NK-92 (cell line): ENCODE data around the gene AGGF1.
"Not testable (repeated sequence)": the region's sequence is repeated elsewhere in the genome, so short reads cannot be mapped to it uniquely, and the experiment has no call there.

Experiments
- DNase-seq: peaks from one replicate; lab custom pipeline; 2025; ENCODE audit not compliant: unreplicated experiment; lab: John Stamatoyannopoulos, UW

AGGF1 gene

DNA sequence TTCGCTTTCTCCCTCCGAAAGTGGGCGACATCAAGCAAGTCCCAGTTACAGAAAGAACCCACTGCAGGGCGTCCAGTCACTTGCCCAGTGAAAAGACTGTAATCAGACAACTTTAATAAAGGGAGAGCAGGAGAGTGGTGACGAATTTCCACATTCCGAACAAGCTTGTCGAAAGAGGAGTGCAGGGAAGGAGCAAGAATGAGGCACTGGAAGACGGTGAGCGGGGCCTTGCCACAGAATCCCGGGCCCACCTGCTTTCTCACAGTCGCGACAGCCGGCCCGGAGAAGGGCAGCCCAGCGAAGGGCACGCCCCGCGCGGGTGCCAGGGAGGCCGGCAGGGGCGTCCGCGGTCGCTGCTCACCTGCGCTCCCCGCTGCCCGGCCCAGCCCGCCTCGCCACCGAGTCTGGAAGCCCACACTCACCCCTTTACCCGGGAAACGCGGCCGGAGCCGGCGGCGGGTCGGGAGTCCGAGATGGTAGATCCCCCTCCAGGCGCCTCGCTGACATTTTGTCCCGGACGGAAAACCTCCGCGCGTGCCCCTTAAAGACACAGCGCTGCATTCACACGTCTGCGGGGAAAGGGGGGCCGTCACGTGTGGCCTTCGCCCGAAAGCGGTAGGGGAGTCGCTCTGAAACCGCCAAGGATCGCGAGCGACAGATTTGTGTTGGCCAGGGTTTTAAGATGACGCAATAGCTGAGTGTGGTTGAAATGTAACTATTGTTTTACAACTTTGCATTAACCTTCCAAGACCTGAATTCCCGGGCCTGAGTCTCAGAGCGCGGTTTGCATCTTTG lies 56.7 kb downstream of the AGGF1 start, which contains the start of gene ZBED3:
Gene ZBED3 (minus strand): TSS at position 597 of the 795 bp plus-strand sequence. CDS start 9,407 bp downstream, outside the sequence.
- no peak for DNase-seq

DNA sequence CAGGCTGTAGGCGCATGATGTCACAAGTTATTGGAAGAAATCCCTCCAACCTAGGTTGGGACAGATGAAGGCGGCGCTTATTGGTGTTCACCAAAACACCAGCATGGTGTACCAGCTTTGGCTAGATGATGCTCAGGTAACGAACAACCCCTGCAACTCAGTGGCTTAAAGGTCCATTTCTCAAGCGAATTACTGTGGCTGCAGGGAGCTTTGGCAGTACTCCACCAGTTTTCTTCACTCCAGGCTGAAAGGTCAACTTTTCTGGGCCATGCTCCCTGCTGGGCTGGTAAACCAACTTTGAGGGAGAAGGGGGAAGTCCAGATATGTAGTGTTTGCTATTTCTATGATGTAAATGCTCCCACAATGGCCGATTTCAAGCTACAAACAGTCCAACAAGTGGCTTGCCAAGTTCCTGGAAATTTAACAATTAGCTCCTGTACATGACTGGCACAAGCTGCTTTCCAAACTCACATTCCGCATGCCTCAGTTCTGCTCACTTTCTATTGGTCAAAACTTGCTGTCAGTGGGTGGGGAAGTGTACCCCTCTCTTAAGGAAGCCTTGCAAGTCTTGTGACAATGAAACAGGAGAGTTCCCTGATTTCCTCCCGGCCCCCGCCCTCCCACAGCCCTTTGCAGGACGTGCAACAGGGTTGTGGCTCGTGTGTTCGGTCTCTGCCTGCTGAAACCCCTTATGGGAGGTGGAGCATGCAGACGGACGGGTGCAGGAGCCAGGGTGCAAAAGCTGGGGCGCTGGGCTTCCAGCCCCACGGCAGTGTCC lies 57.5 kb downstream of the AGGF1 start:
- no peak for DNase-seq

- DNase-seq, result no peak
These were observed 65.0 kb downstream of the AGGF1 start for GRCh38 chr5:77095189-77095588.

GRCh38 chr5:77101298-77101697 lies 71.1 kb downstream of the AGGF1 start:
- DNase-seq, result no peak

GRCh38 chr5:77102549-77102948 lies 72.3 kb downstream of the AGGF1 start:
- no peak for DNase-seq

DNA sequence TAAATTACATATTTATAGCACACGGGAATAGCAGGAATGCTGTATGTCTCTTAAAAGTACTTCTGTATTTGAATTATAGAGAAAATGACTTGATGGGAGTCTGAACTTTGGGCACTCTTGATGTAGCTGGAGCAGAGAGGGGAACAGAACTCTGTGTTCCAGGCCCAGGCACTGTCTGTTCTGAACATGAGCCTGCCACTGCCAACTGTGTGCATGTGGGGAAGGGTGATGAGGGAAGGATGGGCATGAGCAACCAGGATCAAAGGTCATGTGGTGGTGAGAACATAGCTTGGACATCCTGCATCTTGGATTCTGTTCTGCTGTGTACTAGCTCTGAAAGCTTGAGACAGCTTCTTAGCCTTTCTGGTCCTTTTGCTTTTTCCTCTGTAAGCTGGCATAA lies 73.3 kb downstream of the AGGF1 start:
- DNase-seq, result no peak

DNA sequence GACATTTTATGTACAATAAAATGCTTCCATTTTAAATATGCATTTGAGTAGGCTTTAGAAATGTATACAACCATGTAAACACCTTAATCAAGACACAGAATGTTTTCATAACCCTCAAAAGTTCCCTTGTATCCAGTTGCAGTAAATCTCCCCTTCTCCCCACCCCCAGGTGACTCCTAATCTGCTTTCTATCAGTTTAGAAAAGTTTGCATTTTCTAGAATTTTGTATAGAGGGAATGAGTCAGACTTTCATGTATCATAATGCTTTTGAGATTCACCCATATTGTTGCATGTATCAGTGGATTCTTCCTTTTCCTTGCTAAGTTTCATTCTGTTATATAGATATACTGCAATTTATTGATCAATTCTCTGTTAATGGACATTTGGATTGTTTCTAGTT lies 74.6 kb downstream of the AGGF1 start:
- DNase-seq, result no peak

DNA sequence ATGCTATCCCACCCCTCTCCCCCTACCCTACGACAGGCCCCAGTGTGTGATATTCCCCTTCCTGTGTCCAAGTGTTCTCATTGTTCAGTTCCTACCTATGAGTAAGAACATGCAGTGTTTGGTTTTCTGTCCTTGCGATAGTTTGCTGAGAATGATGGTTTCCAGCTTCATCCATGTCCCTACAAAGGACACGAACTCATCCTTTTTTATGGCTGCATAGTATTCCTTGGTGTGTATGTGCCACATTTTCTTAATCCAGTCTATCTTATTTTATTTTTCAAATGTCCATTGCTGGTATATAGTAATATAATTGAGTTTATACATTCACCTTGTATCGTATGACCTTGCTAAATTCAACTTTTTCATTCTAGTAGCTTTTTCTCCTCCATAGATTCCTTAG lies 76.8 kb downstream of the AGGF1 start:
- DNase-seq, result not testable (repeated sequence)
